GM08714 (cell line): ENCODE data around the gene DHODH.

ENCODE experiments used
- H3K4me3 ChIP-seq: fragments of 200-500 bp; sonication (Bioruptor generic); 2 replicates; pipeline ENCODE4 v1.5.1; 2014; ENCODE audit warnings: mild to moderate bottlenecking, low read length, inconsistent platforms
- ZNF274 ChIP-seq: IDR thresholded peaks from 2 replicates; pipeline ENCODE4 v1.6.1; 2012; ENCODE audit warnings: mild to moderate bottlenecking, low read depth, low read length

Gene DHODH

GRCh38 chr16:72001180-72001874 lies 7.2 kb upstream of the DHODH start:
- H3K4me3 ChIP-seq: no peak overlapping the region

GRCh38 chr16:72002619-72003018 lies 5.9 kb upstream of the DHODH start:
- TF ChIP-seq ZNF274: no peak

More at GRCh38 chr16:72001180-72001874, 7.2 kb upstream of the DHODH start:
- no peak for TF ChIP-seq ZNF274

GRCh38 chr16:72008065-72008423 lies 500 bp upstream of the DHODH start:
- H3K4me3 ChIP-seq: peak overlapping the region; percentile 28; the same call in 1 of the 2 replicates

More at GRCh38 chr16:72002619-72003018, 5.9 kb upstream of the DHODH start:
- no peak overlapping the region for H3K4me3 ChIP-seq

GRCh38 chr16:72009779-72010178 lies 1.2 kb downstream of the DHODH start:
- TF ChIP-seq ZNF274: no peak
- no peak overlapping the region; the same call in 1 of the 2 replicates for H3K4me3 ChIP-seq

GRCh38 chr16:72012607-72013006 lies 4.1 kb downstream of the DHODH start:
- TF ChIP-seq ZNF274: no peak
- no peak overlapping the region for H3K4me3 ChIP-seq

- TF ChIP-seq ZNF274: no peak
- no peak overlapping the region for H3K4me3 ChIP-seq
These were observed 4.8 kb downstream of the DHODH start for GRCh38 chr16:72013389-72013788.

GRCh38 chr16:72013888-72014581 lies 5.5 kb downstream of the DHODH start:
- no peak overlapping the region for H3K4me3 ChIP-seq
- no peak for TF ChIP-seq ZNF274

- H3K4me3 ChIP-seq: no peak overlapping the region
- TF ChIP-seq ZNF274: no peak
These were observed 6.1 kb downstream of the DHODH start for GRCh38 chr16:72014675-72015074.

- H3K4me3 ChIP-seq: no peak overlapping the region
- TF ChIP-seq ZNF274: no peak
These were observed 6.6 kb downstream of the DHODH start for GRCh38 chr16:72015124-72015523.

GRCh38 chr16:72018470-72018869 lies 9.9 kb downstream of the DHODH start:
- no peak overlapping the region for H3K4me3 ChIP-seq
- no peak for TF ChIP-seq ZNF274

- TF ChIP-seq ZNF274: no peak
- H3K4me3 ChIP-seq: no peak overlapping the region
These were observed 12.5 kb downstream of the DHODH start for GRCh38 chr16:72021043-72021442.

- TF ChIP-seq ZNF274: no peak
- H3K4me3 ChIP-seq: no peak overlapping the region
These were observed 13.6 kb downstream of the DHODH start for GRCh38 chr16:72022127-72022526.

- no peak for TF ChIP-seq ZNF274
- no peak overlapping the region for H3K4me3 ChIP-seq
These were observed 15.4 kb downstream of the DHODH start for GRCh38 chr16:72023962-72024361.

GRCh38 chr16:72024862-72025382 lies 16.4 kb downstream of the DHODH start:
- no peak overlapping the region for H3K4me3 ChIP-seq
- TF ChIP-seq ZNF274: no peak

GRCh38 chr16:72025404-72026114 lies 17.0 kb downstream of the DHODH start:
- TF ChIP-seq ZNF274: no peak

More at GRCh38 chr16:72025404-72026114, 17.0 kb downstream of the DHODH start:
- H3K4me3 ChIP-seq: no peak overlapping the region
